ENCODE measurements around the gene SLC6A13. TPM values are rescaled to one million over a fixed set of nuclear protein-coding genes. Genes with fewer than 3 reads are reported as not detected.

Gene SLC6A13
- polyA plus RNA-seq, 1 donor (not counting 4 experiments of a cell fraction or from before 2014, with no cell fraction given) = 0.33 TPM

GRCh38 chr12:272942-273341 is 10.3 kb upstream of the SLC6A13 start:
- H3K27ac ChIP-seq (ENCODE audit: control insufficient read depth, insufficient read depth, low read length) = no peak overlapping the region
- no peaks in the 10 kb centered on the region for H3K4me1 ChIP-seq (ENCODE audit: control insufficient read depth, extremely low read depth, insufficient read depth, low read length)
- DNase-seq (ENCODE audit: low read depth, low spot score) = no peak
- H3K79me2 ChIP-seq (ENCODE audit: control insufficient read depth, insufficient read depth, low read length) = no peaks in the 10 kb centered on the region
- FAIRE-seq = no peak
- no peak overlapping the region for H3K9ac ChIP-seq (ENCODE audit: control insufficient read depth, extremely low read depth, insufficient read depth, low read length)
- H2AFZ ChIP-seq (ENCODE audit: control insufficient read depth, low read length) = no peak overlapping the region
- dilution Hi-C loops (cut with MboI; ENCODE audit: extremely low pct_ligation_motif_present, low sequenced_read_pairs) = no loop called here
- no peaks in the 10 kb centered on the region for H3K36me3 ChIP-seq (ENCODE audit: control insufficient read depth in 2 of 2, extremely low read depth in 1 of 2, insufficient read depth in 2 of 2, low read length in 2 of 2)
- TF ChIP-seq CTCF (optimal IDR thresholded peaks at IDR 0.05 in 1 of 3, IDR thresholded peaks at IDR 0.05 in 1 of 3, conservative IDR thresholded peaks at IDR 0.05 in 1 of 3; ENCODE audit: extremely low read depth in 1 of 3, insufficient read depth in 2 of 3, low read length in 3 of 3) = no peak
- no peak for TF ChIP-seq EZH2 (IDR thresholded peaks at IDR 0.05; ENCODE audit: low read length)
- H3K4me3 ChIP-seq (ENCODE audit: control insufficient read depth in 2 of 3, extremely low read depth in 1 of 3, insufficient read depth in 2 of 3, low read depth in 1 of 3, low read length in 3 of 3) = no peak overlapping the region
- H4K20me1 ChIP-seq (ENCODE audit: control insufficient read depth, extremely low read depth, insufficient read depth, low read length) = no peaks in the 10 kb centered on the region
- H3K4me2 ChIP-seq (ENCODE audit: control insufficient read depth, extremely low read depth, insufficient read depth, low read depth, low read length) = no peak overlapping the region
- H3K9me1 ChIP-seq (ENCODE audit: control insufficient read depth, extremely low read depth, insufficient read depth, low read length) = no peaks in the 10 kb centered on the region
- peaks cover 3% of the 10 kb centered on the region for H3K27me3 ChIP-seq (ENCODE audit: control insufficient read depth, extremely low read depth, insufficient read depth, low read length)
- H3K9me3 ChIP-seq (ENCODE audit: control insufficient read depth, low read depth, low read length) = no peaks in the 10 kb centered on the region

DNA sequence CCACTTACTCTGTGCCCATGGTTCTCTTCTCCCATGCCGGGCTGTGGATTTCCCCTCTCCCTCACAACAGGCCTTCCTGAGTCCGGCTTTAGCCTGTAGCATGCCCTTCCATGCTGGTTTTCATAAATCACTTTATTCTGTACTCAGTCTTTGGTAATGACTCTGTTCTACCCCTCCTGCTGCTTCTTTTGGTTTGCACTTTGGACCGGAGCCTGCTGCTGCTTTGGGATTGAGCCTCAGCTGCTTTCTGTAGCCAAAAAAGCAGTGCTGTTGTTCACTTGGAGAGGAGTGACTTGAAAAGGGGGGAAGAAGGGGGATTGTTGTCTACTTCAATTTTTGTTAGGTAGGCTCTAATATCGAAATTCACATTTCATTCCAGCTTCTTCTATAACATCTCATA is 8.5 kb upstream of the SLC6A13 start:
- Histone ChIP-seq H3K4me2 (ENCODE audit: control insufficient read depth, extremely low read depth, insufficient read depth, low read depth, low read length) (no peak overlapping the region), H3K27ac (ENCODE audit: control insufficient read depth, insufficient read depth, low read length) (no peak overlapping the region), H2AFZ (ENCODE audit: control insufficient read depth, low read length) (no peak overlapping the region), H3K36me3 (ENCODE audit: control insufficient read depth in 2 of 2, extremely low read depth in 1 of 2, insufficient read depth in 2 of 2, low read length in 2 of 2) (no peaks in the 10 kb centered on the region), H3K9me3 (ENCODE audit: control insufficient read depth, low read depth, low read length) (no peaks in the 10 kb centered on the region), H3K27me3 (ENCODE audit: control insufficient read depth, extremely low read depth, insufficient read depth, low read length) (peaks cover 3% of the 10 kb centered on the region), H3K9ac (ENCODE audit: control insufficient read depth, extremely low read depth, insufficient read depth, low read length) (no peak overlapping the region), H4K20me1 (ENCODE audit: control insufficient read depth, extremely low read depth, insufficient read depth, low read length) (no peaks in the 10 kb centered on the region), H3K4me1 (ENCODE audit: control insufficient read depth, extremely low read depth, insufficient read depth, low read length) (no peaks in the 10 kb centered on the region), H3K79me2 (ENCODE audit: control insufficient read depth, insufficient read depth, low read length) (no peaks in the 10 kb centered on the region), H3K4me3 (ENCODE audit: control insufficient read depth in 2 of 3, extremely low read depth in 1 of 3, insufficient read depth in 2 of 3, low read depth in 1 of 3, low read length in 3 of 3) (no peak overlapping the region), H3K9me1 (ENCODE audit: control insufficient read depth, extremely low read depth, insufficient read depth, low read length) (no peaks in the 10 kb centered on the region)
- no peak for DNase-seq (ENCODE audit: low read depth, low spot score)
- no peak for TF ChIP-seq EZH2 (IDR thresholded peaks at IDR 0.05; ENCODE audit: low read length)
- TF ChIP-seq CTCF (optimal IDR thresholded peaks at IDR 0.05 in 1 of 3, IDR thresholded peaks at IDR 0.05 in 1 of 3, conservative IDR thresholded peaks at IDR 0.05 in 1 of 3; ENCODE audit: extremely low read depth in 1 of 3, insufficient read depth in 2 of 3, low read length in 3 of 3) = no peak
- FAIRE-seq = no peak
- dilution Hi-C loops (cut with MboI; ENCODE audit: extremely low pct_ligation_motif_present, low sequenced_read_pairs) = no loop called here

Data from keratinocyte (primary cell).